Kidney tubule cell (primary cell): Measurements from ENCODE around the gene OSTM1.
A peak's percentile ranks its signal among the peaks of the same experiment; 100 is the strongest.
"Not testable (repeated sequence)": the region's sequence is repeated elsewhere in the genome, so short reads cannot be mapped to it uniquely, and the experiment has no call there.

ENCODE experiments used
- DNase-seq: peaks from one replicate; pipeline ENCODE4 v3.0.0-alpha.2; 2018; ENCODE audit warnings: low spot score

Gene OSTM1

GRCh38 chr6:108020472-108021116 lies 53.9 kb downstream of the OSTM1 start:
- no peak for DNase-seq

- not testable (repeated sequence) for DNase-seq
These were observed 58.3 kb downstream of the OSTM1 start for GRCh38 chr6:108016283-108016682.

GRCh38 chr6:108013787-108014439 lies 60.6 kb downstream of the OSTM1 start:
- no peak for DNase-seq

- DNase-seq = peak; percentile 4
These were observed 64.6 kb downstream of the OSTM1 start for GRCh38 chr6:108009894-108010293.

- not testable (repeated sequence) for DNase-seq
These were observed 65.3 kb downstream of the OSTM1 start for GRCh38 chr6:108009258-108009657.

GRCh38 chr6:108008363-108008762 lies 66.2 kb downstream of the OSTM1 start:
- no peak for DNase-seq

GRCh38 chr6:108005961-108006360 lies 68.6 kb downstream of the OSTM1 start:
- DNase-seq = no peak

- DNase-seq = no peak
These were observed 69.7 kb downstream of the OSTM1 start for GRCh38 chr6:108004861-108005260.

- DNase-seq = peak; percentile 81
These were observed 71.9 kb downstream of the OSTM1 start for GRCh38 chr6:108002365-108003221.

GRCh38 chr6:108001696-108002231 lies 72.8 kb downstream of the OSTM1 start:
- DNase-seq = no peak

GRCh38 chr6:108000259-108000658 lies 74.3 kb downstream of the OSTM1 start:
- DNase-seq = not testable (repeated sequence)

- DNase-seq = no peak
These were observed 75.2 kb downstream of the OSTM1 start for GRCh38 chr6:107999341-107999740.

GRCh38 chr6:107991772-107992550 lies 82.6 kb downstream of the OSTM1 start:
- no peak for DNase-seq
